GM19023 (cell line): ENCODE results near the gene SEMA4A.

Source experiments
- ATAC-seq: cut with Tn5 transposase; IDR thresholded peaks from one replicate; pipeline ENCODE4 v1.9.1; 2021; ENCODE audit warnings: mild to moderate bottlenecking, moderate library complexity; ENCODE audit not compliant: unreplicated experiment

The SEMA4A gene

GRCh38 chr1:156221986-156222692, 68.8 kb downstream of the SEMA4A start:
- no peak for ATAC-seq

GRCh38 chr1:156225677-156226014, 72.3 kb downstream of the SEMA4A start:
- no peak for ATAC-seq

- ATAC-seq = peak; percentile 68
Observed at GRCh38 chr1:156226116-156226538, 72.7 kb downstream of the SEMA4A start.

GRCh38 chr1:156226782-156227181, 73.4 kb downstream of the SEMA4A start:
- peak; percentile 12 for ATAC-seq
